ENCODE results near the gene ANKRD50.

- TF ChIP-seq, protein P1, sequence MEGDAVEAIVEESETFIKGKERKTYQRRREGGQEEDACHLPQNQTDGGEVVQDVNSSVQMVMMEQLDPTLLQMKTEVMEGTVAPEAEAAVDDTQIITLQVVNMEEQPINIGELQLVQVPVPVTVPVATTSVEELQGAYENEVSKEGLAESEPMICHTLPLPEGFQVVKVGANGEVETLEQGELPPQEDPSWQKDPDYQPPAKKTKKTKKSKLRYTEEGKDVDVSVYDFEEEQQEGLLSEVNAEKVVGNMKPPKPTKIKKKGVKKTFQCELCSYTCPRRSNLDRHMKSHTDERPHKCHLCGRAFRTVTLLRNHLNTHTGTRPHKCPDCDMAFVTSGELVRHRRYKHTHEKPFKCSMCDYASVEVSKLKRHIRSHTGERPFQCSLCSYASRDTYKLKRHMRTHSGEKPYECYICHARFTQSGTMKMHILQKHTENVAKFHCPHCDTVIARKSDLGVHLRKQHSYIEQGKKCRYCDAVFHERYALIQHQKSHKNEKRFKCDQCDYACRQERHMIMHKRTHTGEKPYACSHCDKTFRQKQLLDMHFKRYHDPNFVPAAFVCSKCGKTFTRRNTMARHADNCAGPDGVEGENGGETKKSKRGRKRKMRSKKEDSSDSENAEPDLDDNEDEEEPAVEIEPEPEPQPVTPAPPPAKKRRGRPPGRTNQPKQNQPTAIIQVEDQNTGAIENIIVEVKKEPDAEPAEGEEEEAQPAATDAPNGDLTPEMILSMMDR (conservative IDR thresholded peaks at IDR 0.05; ENCODE audit: low read length), result peak; percentile 55
- no peak for TF ChIP-seq EZH2phosphoT487 (IDR thresholded peaks at IDR 0.05; ENCODE audit: borderline replicate concordance)
Observed at GRCh38 chr4:124713185-124713592, 657 bp upstream of the ANKRD50 start.
